Left ventricle myocardium inferior (tissue), 1 donor: ENCODE measurements around the gene P2RX4. TPM values are rescaled to one million over a fixed set of nuclear protein-coding genes. Genes with fewer than 3 reads are reported as not detected.
"Not testable (repeated sequence)": the region's sequence is repeated elsewhere in the genome, so short reads cannot be mapped to it uniquely, and the experiment has no call there.

ENCODE experiments used
- DNase-seq: peaks from one replicate; pipeline ENCODE4 v3.0.0-alpha.2; 2020
- H3K27ac ChIP-seq: fragments of 200-600 bp; replicated peaks from 2 replicates; pipeline ENCODE4 v1.8.0; 2021
- H3K27me3 ChIP-seq: fragments of 200-600 bp; 2 replicates; pipeline ENCODE4 v1.8.0; 2021; ENCODE audit warnings: low read depth
- H3K36me3 ChIP-seq: fragments of 200-600 bp; 2 replicates; pipeline ENCODE4 v1.8.0; 2021
- H3K4me1 ChIP-seq: fragments of 200-600 bp; 2 replicates; pipeline ENCODE4 v1.8.0; 2021
- H3K4me3 ChIP-seq: fragments of 200-600 bp; 2 replicates; pipeline ENCODE4 v1.8.0; 2021; ENCODE audit warnings: mild to moderate bottlenecking, moderate library complexity
- H3K9me3 ChIP-seq: fragments of 200-600 bp; replicated peaks from 2 replicates; pipeline ENCODE4 v1.8.0; 2021
- intact Hi-C: fragments of 100-400 bp; cut with micrococcal nuclease; formaldehyde crosslinking; loops from one replicate; pipeline ENCODE4 v1.11.0; 2022
- total RNA-seq: library from RNA; stranded (reverse); fragmentation: NEBNext Ultra II Directional; extraction: Animal tissue kit (Norgen Biotek cat#: 25700); gene quantifications from one replicate; pipeline ENCODE4 v1.2.1, GENCODE V29; 2021
- TF ChIP-seq, protein P1 (sequence below): fragments of 200-600 bp; IDR thresholded peaks from 2 replicates; pipeline ENCODE4 v1.8.0; 2021; ENCODE audit warnings: antibody characterized with exemption, mild to moderate bottlenecking, borderline replicate concordance
- donor health status: DM: no; HTN: yes; CAD: no; lungs with severe emphysema.

The P2RX4 gene
- total RNA-seq, 1 donor from 2014 or later: 4.7 TPM

DNA sequence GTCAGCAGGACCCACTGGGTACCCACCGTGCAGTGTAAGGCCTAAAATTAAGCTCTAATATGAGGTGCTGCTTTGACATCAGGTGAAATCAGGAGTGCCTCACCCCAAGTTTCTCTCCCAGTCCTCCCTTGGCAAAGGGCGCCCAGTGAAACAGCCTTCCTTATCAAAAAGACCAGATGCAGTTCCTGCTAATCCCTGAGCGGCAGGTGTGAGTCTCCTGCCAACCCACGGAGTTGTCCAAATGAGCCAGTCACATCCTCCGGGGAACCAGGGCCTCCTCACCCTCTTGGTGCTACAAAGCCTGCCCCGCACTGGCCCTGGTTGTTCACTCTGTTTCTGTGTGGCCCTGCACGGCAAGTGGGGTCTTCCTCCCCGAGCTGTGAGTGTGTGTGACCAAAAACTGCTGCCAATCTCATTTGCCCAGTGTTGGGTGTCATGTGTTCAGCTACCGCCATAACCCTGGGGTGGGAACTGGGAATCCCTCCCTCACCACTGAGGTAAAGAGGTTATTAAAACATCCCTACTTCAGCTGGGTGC is 20.2 kb upstream of the P2RX4 start:
- no peak for DNase-seq
- peaks cover 7% of the 10 kb centered on the region for H3K9me3 ChIP-seq
- peaks cover 7% of the 10 kb centered on the region for H3K4me1 ChIP-seq
- TF ChIP-seq, protein P1, sequence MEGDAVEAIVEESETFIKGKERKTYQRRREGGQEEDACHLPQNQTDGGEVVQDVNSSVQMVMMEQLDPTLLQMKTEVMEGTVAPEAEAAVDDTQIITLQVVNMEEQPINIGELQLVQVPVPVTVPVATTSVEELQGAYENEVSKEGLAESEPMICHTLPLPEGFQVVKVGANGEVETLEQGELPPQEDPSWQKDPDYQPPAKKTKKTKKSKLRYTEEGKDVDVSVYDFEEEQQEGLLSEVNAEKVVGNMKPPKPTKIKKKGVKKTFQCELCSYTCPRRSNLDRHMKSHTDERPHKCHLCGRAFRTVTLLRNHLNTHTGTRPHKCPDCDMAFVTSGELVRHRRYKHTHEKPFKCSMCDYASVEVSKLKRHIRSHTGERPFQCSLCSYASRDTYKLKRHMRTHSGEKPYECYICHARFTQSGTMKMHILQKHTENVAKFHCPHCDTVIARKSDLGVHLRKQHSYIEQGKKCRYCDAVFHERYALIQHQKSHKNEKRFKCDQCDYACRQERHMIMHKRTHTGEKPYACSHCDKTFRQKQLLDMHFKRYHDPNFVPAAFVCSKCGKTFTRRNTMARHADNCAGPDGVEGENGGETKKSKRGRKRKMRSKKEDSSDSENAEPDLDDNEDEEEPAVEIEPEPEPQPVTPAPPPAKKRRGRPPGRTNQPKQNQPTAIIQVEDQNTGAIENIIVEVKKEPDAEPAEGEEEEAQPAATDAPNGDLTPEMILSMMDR: no peak
- no peak overlapping the region for H3K27ac ChIP-seq
- no peak overlapping the region for H3K4me3 ChIP-seq
- H3K36me3 ChIP-seq: peaks cover 4% of the 10 kb centered on the region
- H3K27me3 ChIP-seq: no peaks in the 10 kb centered on the region
- intact Hi-C loops: no loop called here

DNA sequence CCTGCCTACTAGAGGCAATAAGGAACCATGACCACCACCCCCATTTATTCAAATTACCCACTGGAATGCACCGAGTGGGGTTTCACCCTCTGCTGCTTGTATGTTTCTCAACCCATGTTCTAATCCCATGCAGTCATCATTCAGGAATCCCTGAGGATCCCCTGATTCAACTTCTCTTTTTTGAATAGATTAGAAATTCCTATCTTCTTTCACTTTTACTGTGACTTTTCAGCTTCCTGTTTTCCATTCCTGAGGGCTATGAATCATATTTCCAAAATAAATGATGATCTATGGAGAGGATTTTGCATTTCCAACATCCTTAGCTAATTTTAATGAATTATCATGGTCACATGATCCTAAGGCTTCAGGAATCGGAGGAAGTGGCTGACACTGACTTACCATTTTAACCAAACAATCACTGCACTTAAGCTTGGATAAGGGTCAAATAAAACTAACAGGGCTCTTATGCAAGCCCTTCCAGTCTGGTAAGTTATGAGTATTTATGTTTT is 19.4 kb upstream of the P2RX4 start:
- no peak for DNase-seq
- Histone ChIP-seq H3K27ac (no peak overlapping the region), H3K9me3 (peaks cover 7% of the 10 kb centered on the region), H3K36me3 (peaks cover 4% of the 10 kb centered on the region), H3K4me3 (no peak overlapping the region), H3K27me3 (no peaks in the 10 kb centered on the region), H3K4me1 (peaks cover 7% of the 10 kb centered on the region)
- intact Hi-C loops: no loop called here
- TF ChIP-seq, protein P1: no peak

DNA sequence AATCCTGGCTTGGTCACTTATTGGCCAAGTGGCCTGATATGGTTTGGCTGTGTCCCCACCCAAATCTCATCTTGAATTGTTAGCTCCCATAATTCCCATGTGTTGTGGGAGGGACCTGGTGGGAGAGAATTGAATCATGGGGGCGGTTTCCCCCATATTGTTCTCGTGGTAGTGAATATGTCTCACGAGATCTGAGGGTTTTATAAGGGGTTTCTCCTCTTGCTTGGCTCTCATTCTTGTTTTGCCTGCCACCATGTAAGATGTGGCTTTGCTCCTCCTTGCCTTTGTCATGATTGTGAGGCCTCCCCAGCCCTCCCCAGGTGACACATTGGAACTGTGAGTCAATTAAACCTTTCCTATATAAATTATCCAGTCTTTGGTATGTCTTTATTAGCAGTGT is 18.8 kb upstream of the P2RX4 start:
- H3K27ac ChIP-seq: no peak overlapping the region
- no peak for DNase-seq
- TF ChIP-seq, protein P1: no peak
- H3K27me3 ChIP-seq: no peaks in the 10 kb centered on the region
- intact Hi-C loops: no loop called here
- peaks cover under 1% of the 10 kb centered on the region for H3K9me3 ChIP-seq
- peaks cover 7% of the 10 kb centered on the region for H3K4me1 ChIP-seq
- no peak overlapping the region for H3K4me3 ChIP-seq
- peaks cover under 1% of the 10 kb centered on the region for H3K36me3 ChIP-seq

DNA sequence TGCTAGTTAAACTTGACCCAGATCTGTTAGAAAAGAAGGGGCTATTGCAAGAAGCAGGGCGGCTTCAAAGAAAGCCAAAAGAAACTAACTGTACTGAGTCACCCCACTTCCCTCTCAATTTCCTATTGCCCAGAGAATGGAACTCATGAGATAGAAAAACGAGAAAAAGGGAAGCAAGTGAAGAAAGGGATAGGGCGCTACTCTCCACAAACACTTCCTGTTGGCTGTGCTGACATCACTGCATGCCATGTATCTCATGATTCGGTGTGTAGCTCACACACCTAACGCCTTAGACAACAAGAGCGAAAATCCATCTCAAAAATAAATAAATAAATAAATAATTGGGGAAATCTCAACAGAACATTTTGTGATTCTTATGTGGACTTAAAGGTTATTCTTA is 13.0 kb upstream of the P2RX4 start:
- TF ChIP-seq, protein P1: no peak
- Histone ChIP-seq H3K4me3 (no peak overlapping the region), H3K4me1 (no peaks in the 10 kb centered on the region), H3K36me3 (no peaks in the 10 kb centered on the region), H3K27ac (no peak overlapping the region), H3K27me3 (no peaks in the 10 kb centered on the region), H3K9me3 (no peaks in the 10 kb centered on the region)
- no peak for DNase-seq
- intact Hi-C loops: no loop called here

DNA sequence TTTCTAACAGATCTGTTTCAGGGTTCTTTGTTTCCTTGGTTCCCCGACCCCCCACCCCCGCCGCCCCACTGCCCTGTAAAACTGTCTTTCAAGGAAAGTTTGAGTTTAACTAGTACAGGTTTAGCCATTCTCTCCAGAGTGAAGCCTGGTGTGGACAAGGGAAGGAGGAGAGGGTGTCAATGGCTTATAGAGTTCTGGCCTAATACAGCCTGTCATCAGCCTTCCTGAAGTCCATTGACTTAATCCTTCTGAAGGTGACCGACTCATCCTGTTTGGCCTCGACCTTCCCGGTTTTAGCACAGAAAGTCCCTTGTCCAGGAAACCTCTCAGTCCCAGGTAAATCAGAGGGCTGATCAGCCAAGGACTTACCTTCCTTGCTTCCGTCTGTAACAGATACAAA is 11.0 kb upstream of the P2RX4 start:
- TF ChIP-seq, protein P1: no peak
- Histone ChIP-seq H3K4me1 (peaks cover 8% of the 10 kb centered on the region), H3K27me3 (no peaks in the 10 kb centered on the region), H3K4me3 (no peak overlapping the region), H3K27ac (no peak overlapping the region), H3K36me3 (no peaks in the 10 kb centered on the region), H3K9me3 (no peaks in the 10 kb centered on the region)
- intact Hi-C loops: no loop called here
- no peak for DNase-seq

DNA sequence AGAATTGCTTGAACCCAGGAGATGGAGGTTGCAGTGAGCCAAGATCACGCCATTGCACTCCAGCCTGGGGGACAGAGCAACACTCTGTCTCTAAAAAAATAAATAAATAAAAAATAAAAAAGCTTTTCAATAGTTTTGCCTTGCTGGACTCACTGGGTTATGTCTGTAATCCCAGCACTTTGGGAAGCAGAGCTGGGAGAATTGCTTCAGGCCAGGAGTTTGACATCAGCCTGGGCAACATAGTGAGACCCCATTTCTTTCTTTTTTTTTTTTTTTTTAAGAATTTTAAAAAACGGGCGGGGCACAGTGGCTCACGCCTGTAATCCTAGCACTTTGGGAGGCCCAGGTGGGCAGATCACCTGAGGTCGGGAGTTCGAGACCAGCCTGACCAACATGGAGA is 8.8 kb upstream of the P2RX4 start:
- H3K27me3 ChIP-seq, intact Hi-C loops, DNase-seq, H3K4me3 ChIP-seq, H3K27ac ChIP-seq, H3K9me3 ChIP-seq, H3K4me1 ChIP-seq, H3K36me3 ChIP-seq: not testable (repeated sequence)
